Neural cell (in vitro differentiated cells): ENCODE results near the gene UQCRHL. TPM values are rescaled to one million over a fixed set of nuclear protein-coding genes. Genes with fewer than 3 reads are reported as not detected.
A peak's percentile ranks its signal among the peaks of the same experiment; 100 is the strongest.

Experiments
- H2AFZ ChIP-seq: fragments of 200-600, 300-800 bp; sonication (generic), shearing (Covaris generic); 2 replicates; pipeline ENCODE4 v1.6.0; 2014; ENCODE audit warnings: low read depth, mild to moderate bottlenecking, antibody characterized with exemption, low read length, moderate library complexity
- H3F3A ChIP-seq: fragments of 200-600 bp; shearing (Covaris generic); 2 replicates; pipeline ENCODE4 v1.6.1; 2016; ENCODE audit warnings: mild to moderate bottlenecking, moderate library complexity, mixed read lengths, antibody characterized with exemption, low read length; ENCODE audit not compliant: insufficient read depth, poor library complexity, severe bottlenecking
- H3K27ac ChIP-seq: fragments of 200-600, 300-800 bp; sonication (generic), shearing (Covaris generic); 2 replicates; pipeline ENCODE4 v1.5.1; 2014; ENCODE audit warnings: mild to moderate bottlenecking, low read length, moderate library complexity
- H3K27me3 ChIP-seq: fragments of 300-800, 200-600 bp; sonication (generic), shearing (Covaris generic); 2 replicates; pipeline ENCODE4 v1.6.0; 2014; ENCODE audit warnings: mild to moderate bottlenecking, low read depth, low read length, moderate library complexity; ENCODE audit not compliant: insufficient read depth
- H3K36me3 ChIP-seq: fragments of 300-800, 200-600 bp; sonication (generic), shearing (Covaris generic); 2 replicates; pipeline ENCODE4 v1.5.1; 2014; ENCODE audit warnings: mild to moderate bottlenecking, antibody characterized with exemption, low read length, moderate library complexity; ENCODE audit not compliant: insufficient read depth
- H3K4me2 ChIP-seq: fragments of 300-800, 200-600 bp; sonication (generic), shearing (Covaris generic); 2 replicates; pipeline ENCODE4 v1.6.0; 2014; ENCODE audit warnings: mild to moderate bottlenecking, low read length
- H3K4me3 ChIP-seq: fragments of 300-800, 200-600 bp; sonication (generic), shearing (Covaris generic); 2 replicates; pipeline ENCODE4 v1.5.1; 2014; ENCODE audit warnings: mild to moderate bottlenecking, low read length, moderate library complexity
- H3K79me2 ChIP-seq: fragments of 200-600 bp; shearing (Covaris generic); replicated peaks from 2 replicates; pipeline ENCODE4 v1.6.0; 2014; ENCODE audit warnings: mild to moderate bottlenecking, low read length, moderate library complexity; ENCODE audit not compliant: insufficient read depth
- H3K9ac ChIP-seq: fragments of 300-800, 200-600 bp; sonication (generic), shearing (Covaris generic); 2 replicates; pipeline ENCODE4 v1.6.1; 2016; ENCODE audit warnings: mild to moderate bottlenecking, low read length, mixed read lengths
- H3K9me2 ChIP-seq: fragments of 200-600 bp; shearing (Covaris generic); 2 replicates; pipeline ENCODE4 v1.6.1; 2016; ENCODE audit warnings: mild to moderate bottlenecking, low read length, mixed read lengths; ENCODE audit not compliant: insufficient read depth
- H3K9me3 ChIP-seq: fragments of 200-600, 300-800 bp; sonication (generic), shearing (Covaris generic); 2 replicates; pipeline ENCODE4 v1.6.1; 2016; ENCODE audit warnings: mild to moderate bottlenecking, mixed run types, low read length, moderate library complexity, mixed read lengths
- H4K20me1 ChIP-seq: fragments of 200-600 bp; shearing (Covaris generic); 2 replicates; pipeline ENCODE4 v1.6.1; 2016; ENCODE audit warnings: mild to moderate bottlenecking, mixed run types; ENCODE audit not compliant: insufficient read depth
- EP300 ChIP-seq: fragments of 450-650 bp; conservative IDR thresholded peaks from 2 replicates; pipeline ENCODE4 v1.6.1; 2014; ENCODE audit warnings: antibody characterized with exemption, mild to moderate bottlenecking, moderate library complexity; ENCODE audit not compliant: poor library complexity, severe bottlenecking
- EZH2 ChIP-seq: fragments of 200-600, 300-800 bp; shearing (Covaris generic), sonication (generic); IDR thresholded peaks from 2 replicates; pipeline ENCODE4 v1.6.1; 2014; ENCODE audit warnings: antibody characterized with exemption, low read length, borderline replicate concordance, mild to moderate bottlenecking; ENCODE audit not compliant: insufficient read depth, poor library complexity, severe bottlenecking
- MXI1 ChIP-seq: fragments of 450-650 bp; conservative IDR thresholded peaks from 2 replicates; pipeline ENCODE4 v1.6.1; 2014; ENCODE audit warnings: antibody characterized with exemption, mild to moderate bottlenecking; ENCODE audit not compliant: poor library complexity, severe bottlenecking
- POLR2AphosphoS5 ChIP-seq: IDR thresholded peaks from 2 replicates; pipeline ENCODE4 v1.6.1; 2012
- RAD21 ChIP-seq: fragments of 450-650 bp; conservative IDR thresholded peaks from 2 replicates; pipeline ENCODE4 v1.6.1; 2014; ENCODE audit warnings: antibody characterized with exemption, mild to moderate bottlenecking, moderate library complexity
- SMC3 ChIP-seq: fragments of 450-650 bp; conservative IDR thresholded peaks from 2 replicates; pipeline ENCODE4 v1.6.1; 2014; ENCODE audit warnings: antibody characterized with exemption, mild to moderate bottlenecking, moderate library complexity; ENCODE audit not compliant: poor library complexity
- TAF1 ChIP-seq: IDR thresholded peaks from 2 replicates; pipeline ENCODE4 v1.6.1; 2012; ENCODE audit warnings: low read depth
- polyA plus RNA-seq: library from polyadenylated mRNA; depleted of rRNA; stranded (reverse); fragments of >200 nt; gene quantifications from 2 replicates; pipeline ENCODE4 v1.2.3, GENCODE V29; 2014
- TF ChIP-seq, protein P1 (sequence below): fragments of 450-650 bp; IDR thresholded peaks from 2 replicates; pipeline ENCODE4 v1.5.1; 2014; ENCODE audit warnings: antibody characterized with exemption, mild to moderate bottlenecking, moderate library complexity; ENCODE audit not compliant: poor library complexity, severe bottlenecking
- TF ChIP-seq, protein P2 (sequence below): IDR thresholded peaks from 2 replicates; pipeline ENCODE4 v1.6.1; 2012; ENCODE audit warnings: borderline replicate concordance

Gene UQCRHL
- polyA plus RNA-seq, 1 donor from 2014 or later, result 6.1 TPM

DNA sequence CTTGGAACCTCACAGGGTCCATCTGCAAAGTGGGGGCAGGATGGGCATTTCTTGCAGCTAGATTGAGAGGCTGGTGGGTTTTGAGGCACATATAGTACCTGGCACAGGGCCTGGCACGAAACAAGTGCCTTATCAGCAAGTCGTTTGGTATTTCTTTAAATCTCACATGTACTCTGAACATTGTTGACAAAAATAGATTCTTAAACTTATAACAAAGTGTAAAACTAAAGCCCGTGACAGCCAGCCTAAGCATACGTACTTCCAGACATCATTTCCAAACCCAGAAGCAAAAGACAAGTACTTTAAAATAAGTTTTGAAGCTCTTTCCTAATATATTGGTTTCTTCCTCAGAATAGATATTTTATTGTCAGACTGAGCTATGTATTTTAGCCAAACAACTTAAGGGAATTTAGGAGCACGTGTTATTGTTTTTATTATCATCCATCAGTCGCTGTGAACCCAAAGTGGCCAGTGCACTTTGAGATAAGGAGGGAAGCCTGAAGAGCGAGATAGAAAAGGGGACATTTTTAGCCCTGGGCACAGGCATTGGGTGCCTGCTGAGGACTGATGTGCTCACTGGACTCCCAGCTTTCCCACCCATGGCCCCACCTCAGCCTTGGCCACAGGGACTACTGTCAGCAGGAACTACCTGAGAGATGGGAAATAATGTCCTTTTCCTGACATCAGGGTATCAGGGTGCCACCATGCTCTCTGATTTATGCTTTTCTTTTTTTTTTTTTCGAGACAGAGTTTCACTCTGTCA, 45.9 kb downstream of the UQCRHL start:
- H3K27ac ChIP-seq, result no peak overlapping the region
- H2AFZ ChIP-seq, result no peak overlapping the region
- H3K79me2 ChIP-seq, result peaks cover 6% of the 10 kb centered on the region

DNA sequence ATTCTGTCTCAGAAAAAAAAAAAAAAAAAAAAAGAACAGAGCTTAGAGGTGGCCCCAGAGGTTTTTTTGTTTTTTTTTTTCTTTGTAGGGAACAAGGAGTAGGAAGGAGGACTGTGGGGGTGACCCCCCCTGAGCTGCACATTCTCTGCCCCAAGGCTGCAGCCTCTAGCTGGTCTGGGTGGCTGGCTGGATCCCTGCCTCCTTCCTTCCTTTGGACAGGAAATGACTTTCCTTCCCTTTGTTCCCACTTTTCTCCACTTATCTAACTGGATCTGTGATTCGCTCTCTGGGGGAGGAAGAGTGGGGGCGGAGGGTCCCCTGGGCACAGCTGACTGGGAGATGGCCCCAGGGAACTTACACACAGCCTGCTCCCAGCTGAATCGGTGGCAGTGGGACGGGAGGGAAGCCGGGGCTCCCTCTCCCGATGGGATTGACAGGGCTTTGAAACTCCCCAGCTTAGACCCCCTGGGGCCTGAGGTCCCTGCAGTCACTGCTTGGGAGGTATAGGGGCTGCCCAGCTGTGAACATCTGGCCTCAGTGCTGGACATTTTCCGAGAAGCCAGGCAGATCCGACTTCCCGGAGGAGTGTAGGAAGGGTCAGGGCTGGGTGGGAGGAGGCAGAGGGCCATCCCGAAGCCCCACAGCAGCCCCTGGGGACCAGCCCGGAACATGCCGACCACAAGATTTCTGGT, 46.8 kb downstream of the UQCRHL start:
- Histone ChIP-seq H4K20me1 (no peaks in the 10 kb centered on the region), H3K9me3 (no peaks in the 10 kb centered on the region), H3K4me2 (no peak overlapping the region), H3K36me3 (no peaks in the 10 kb centered on the region), H3K9ac (no peak overlapping the region), H3K27ac (no peak overlapping the region), H3K4me3 (peak overlapping the region; percentile 33), H3K9me2 (no peaks in the 10 kb centered on the region), H3K27me3 (peaks cover 15% of the 10 kb centered on the region), H2AFZ (no peak overlapping the region), H3K79me2 (peaks cover 6% of the 10 kb centered on the region), H3F3A (no peaks in the 10 kb centered on the region)
- no peak for TF ChIP-seq EZH2
- no peak for TF ChIP-seq MXI1
- no peak for TF ChIP-seq TAF1
- TF ChIP-seq EP300, result no peak
- TF ChIP-seq, protein P1, sequence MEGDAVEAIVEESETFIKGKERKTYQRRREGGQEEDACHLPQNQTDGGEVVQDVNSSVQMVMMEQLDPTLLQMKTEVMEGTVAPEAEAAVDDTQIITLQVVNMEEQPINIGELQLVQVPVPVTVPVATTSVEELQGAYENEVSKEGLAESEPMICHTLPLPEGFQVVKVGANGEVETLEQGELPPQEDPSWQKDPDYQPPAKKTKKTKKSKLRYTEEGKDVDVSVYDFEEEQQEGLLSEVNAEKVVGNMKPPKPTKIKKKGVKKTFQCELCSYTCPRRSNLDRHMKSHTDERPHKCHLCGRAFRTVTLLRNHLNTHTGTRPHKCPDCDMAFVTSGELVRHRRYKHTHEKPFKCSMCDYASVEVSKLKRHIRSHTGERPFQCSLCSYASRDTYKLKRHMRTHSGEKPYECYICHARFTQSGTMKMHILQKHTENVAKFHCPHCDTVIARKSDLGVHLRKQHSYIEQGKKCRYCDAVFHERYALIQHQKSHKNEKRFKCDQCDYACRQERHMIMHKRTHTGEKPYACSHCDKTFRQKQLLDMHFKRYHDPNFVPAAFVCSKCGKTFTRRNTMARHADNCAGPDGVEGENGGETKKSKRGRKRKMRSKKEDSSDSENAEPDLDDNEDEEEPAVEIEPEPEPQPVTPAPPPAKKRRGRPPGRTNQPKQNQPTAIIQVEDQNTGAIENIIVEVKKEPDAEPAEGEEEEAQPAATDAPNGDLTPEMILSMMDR, result no peak
- no peak for TF ChIP-seq POLR2AphosphoS5
- TF ChIP-seq, protein P2, sequence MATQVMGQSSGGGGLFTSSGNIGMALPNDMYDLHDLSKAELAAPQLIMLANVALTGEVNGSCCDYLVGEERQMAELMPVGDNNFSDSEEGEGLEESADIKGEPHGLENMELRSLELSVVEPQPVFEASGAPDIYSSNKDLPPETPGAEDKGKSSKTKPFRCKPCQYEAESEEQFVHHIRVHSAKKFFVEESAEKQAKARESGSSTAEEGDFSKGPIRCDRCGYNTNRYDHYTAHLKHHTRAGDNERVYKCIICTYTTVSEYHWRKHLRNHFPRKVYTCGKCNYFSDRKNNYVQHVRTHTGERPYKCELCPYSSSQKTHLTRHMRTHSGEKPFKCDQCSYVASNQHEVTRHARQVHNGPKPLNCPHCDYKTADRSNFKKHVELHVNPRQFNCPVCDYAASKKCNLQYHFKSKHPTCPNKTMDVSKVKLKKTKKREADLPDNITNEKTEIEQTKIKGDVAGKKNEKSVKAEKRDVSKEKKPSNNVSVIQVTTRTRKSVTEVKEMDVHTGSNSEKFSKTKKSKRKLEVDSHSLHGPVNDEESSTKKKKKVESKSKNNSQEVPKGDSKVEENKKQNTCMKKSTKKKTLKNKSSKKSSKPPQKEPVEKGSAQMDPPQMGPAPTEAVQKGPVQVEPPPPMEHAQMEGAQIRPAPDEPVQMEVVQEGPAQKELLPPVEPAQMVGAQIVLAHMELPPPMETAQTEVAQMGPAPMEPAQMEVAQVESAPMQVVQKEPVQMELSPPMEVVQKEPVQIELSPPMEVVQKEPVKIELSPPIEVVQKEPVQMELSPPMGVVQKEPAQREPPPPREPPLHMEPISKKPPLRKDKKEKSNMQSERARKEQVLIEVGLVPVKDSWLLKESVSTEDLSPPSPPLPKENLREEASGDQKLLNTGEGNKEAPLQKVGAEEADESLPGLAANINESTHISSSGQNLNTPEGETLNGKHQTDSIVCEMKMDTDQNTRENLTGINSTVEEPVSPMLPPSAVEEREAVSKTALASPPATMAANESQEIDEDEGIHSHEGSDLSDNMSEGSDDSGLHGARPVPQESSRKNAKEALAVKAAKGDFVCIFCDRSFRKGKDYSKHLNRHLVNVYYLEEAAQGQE, result no peak
- no peak for TF ChIP-seq SMC3
- no peak for TF ChIP-seq RAD21

More for the DNA sequence above, 45.9 kb downstream of the UQCRHL start:
- Histone ChIP-seq H3K4me2 (no peak overlapping the region), H3K9ac (no peak overlapping the region), H3K9me3 (no peaks in the 10 kb centered on the region), H4K20me1 (no peaks in the 10 kb centered on the region), H3K4me3 (no peak overlapping the region), H3F3A (no peaks in the 10 kb centered on the region), H3K36me3 (no peaks in the 10 kb centered on the region), H3K9me2 (no peaks in the 10 kb centered on the region), H3K27me3 (peaks cover 15% of the 10 kb centered on the region)
- no peak for TF ChIP-seq TAF1
- no peak for TF ChIP-seq POLR2AphosphoS5
- no peak for TF ChIP-seq SMC3
- TF ChIP-seq MXI1, result no peak
